Subcutaneous abdominal adipose tissue (tissue), 5 donors: Measurements from ENCODE around the gene ATP5MC2.

Experiments used
- H3K27ac ChIP-seq: one replicate; pipeline ENCODE4 v1.7.0; 2013; ENCODE audit warnings: low read depth, mild to moderate bottlenecking, inconsistent platforms, low read length, moderate library complexity
- H3K27me3 ChIP-seq, 5 donors: one replicate each; pipeline ENCODE4 v1.7.0; 2013; ENCODE audit warnings: low read length in 5 of 5, inconsistent platforms in 1 of 5; ENCODE audit not compliant: control insufficient read depth in 5 of 5, insufficient read depth in 4 of 5
- H3K36me3 ChIP-seq, 5 donors: one replicate each; pipeline ENCODE4 v1.7.0; 2013; ENCODE audit warnings: low read length in 5 of 5; ENCODE audit not compliant: control insufficient read depth in 5 of 5, insufficient read depth in 5 of 5
- H3K4me1 ChIP-seq, 5 donors: one replicate each; pipeline ENCODE4 v1.7.0; 2013; ENCODE audit warnings: low read length in 5 of 5, mild to moderate bottlenecking in 3 of 5, moderate library complexity in 1 of 5; ENCODE audit not compliant: control insufficient read depth in 5 of 5, insufficient read depth in 5 of 5
- H3K4me3 ChIP-seq, 5 donors: one replicate each; pipeline ENCODE4 v1.7.0; 2013; ENCODE audit warnings: low read length in 5 of 5, low read depth in 1 of 5
- H3K9ac ChIP-seq, 5 donors: one replicate each; pipeline ENCODE4 v1.7.0; 2013; ENCODE audit warnings: low read length in 5 of 5, mild to moderate bottlenecking in 4 of 5, moderate library complexity in 3 of 5
- H3K9me3 ChIP-seq, 5 donors: one replicate each; pipeline ENCODE4 v1.7.0; 2013; ENCODE audit warnings: low read length in 5 of 5; ENCODE audit not compliant: control insufficient read depth in 5 of 5
- donor health status: healthy.
- donor health status: healthy.
- donor health status: healthy.
- donor health status: healthy.
- donor health status: healthy.

ATP5MC2 gene

DNA sequence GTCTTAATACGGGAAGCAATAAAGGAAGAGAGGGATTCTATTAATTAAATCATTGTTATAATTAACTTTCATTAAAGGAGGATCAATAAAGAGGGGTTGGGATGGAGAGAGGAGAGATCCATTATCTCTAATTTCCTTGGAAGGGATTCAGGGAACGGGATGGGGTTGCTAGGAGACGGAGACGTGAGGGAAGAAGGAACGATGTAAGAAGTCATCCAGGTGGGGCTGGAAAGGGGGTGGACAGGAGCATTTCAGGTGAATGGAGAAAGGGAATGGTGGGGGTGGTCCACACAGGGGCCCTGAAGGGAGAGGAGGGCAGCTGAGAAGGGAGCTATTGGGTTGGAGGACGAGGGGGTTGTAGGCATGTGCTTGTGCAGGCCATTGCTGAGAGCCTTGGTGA, 34.2 kb upstream of the ATP5MC2 start:
- H3K9ac ChIP-seq = no peak overlapping the region
- H3K36me3 ChIP-seq = peaks cover under 1 to 40% (median 39%) of the 10 kb centered on the region in 5 donors
- no peak overlapping the region for H3K27ac ChIP-seq
- no peak overlapping the region for H3K4me3 ChIP-seq
- no peaks in the 10 kb centered on the region for H3K9me3 ChIP-seq
- H3K27me3 ChIP-seq = peaks cover 0 to 7% (median 2%) of the 10 kb centered on the region in 5 donors
- H3K4me1 ChIP-seq = no peaks in the 10 kb centered on the region

DNA sequence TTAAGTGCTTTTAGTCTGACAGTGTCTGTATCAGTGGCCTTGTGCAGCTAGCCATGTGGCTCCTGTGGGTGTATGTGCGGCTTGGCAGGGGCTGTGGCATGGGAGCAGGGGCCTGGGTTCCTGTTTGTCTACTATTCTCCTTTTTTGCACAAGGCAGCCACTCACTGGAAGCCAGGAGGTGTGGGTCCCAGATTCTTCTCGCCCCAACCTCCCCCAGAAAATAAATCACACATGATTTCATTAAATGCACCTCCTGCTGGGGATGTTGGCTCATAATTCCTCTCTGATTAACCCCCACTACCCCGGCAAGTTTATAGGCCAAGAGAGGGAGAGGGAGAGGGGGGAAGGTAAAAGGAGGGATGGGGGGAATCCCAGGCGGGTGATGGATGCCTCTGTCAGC, 33.8 kb upstream of the ATP5MC2 start:
- Histone ChIP-seq H3K27me3 (peaks cover 0 to 8% (median 3%) of the 10 kb centered on the region in 5 donors), H3K9ac (no peak overlapping the region), H3K27ac (no peak overlapping the region), H3K36me3 (peaks cover 0 to 36% (median 35%) of the 10 kb centered on the region in 5 donors), H3K4me3 (no peak overlapping the region), H3K9me3 (no peaks in the 10 kb centered on the region), H3K4me1 (no peaks in the 10 kb centered on the region)

DNA sequence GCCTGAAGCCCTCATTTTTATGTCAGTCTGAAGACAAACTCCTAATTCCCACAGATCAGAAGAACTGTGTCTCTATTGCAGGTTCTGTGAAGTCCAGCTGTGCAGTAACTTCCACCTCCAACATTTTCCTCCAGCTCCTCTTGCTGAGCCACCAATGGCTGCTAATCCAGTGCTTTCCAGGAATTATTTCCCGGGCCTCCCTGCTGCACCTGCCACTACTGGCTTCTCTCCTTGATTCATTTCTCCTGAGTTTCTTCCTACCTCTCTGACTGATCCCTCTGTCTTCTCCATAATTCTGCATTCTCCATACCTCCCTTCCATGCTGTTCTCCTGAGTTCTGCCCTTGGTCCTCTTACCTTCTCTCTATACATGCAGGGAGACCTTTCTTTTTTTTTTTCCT, 30.2 kb upstream of the ATP5MC2 start:
- Histone ChIP-seq H3K27ac (no peak overlapping the region), H3K4me1 (peaks cover 0 to 2% (median 0%) of the 10 kb centered on the region in 5 donors), H3K36me3 (peaks cover 0 to under 1% (median 0%) of the 10 kb centered on the region in 5 donors), H3K27me3 (peaks cover 8 to 30% (median 12%) of the 10 kb centered on the region in 5 donors), H3K9me3 (no peaks in the 10 kb centered on the region), H3K4me3 (no peak overlapping the region), H3K9ac (no peak overlapping the region)

DNA sequence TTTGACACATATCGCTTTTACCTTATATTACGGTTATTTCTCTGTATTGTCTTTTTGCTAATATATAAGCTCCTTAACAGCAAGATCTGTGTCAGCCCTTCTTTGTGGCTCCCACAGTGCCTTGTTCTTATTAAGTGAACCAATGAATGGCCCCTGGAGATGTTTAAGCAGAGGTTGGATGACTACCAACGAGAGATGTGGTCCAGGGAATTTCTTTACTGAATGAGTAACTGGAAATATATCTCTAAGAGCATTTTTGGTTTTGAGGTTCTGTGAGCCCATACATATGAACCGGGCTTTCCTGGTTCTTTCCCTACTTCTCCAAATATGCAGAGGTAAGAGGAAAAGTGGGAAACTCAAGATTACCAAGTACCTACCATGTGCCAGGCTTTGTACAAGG, 27.9 kb upstream of the ATP5MC2 start:
- Histone ChIP-seq H3K27me3 (peaks cover 18 to 50% (median 30%) of the 10 kb centered on the region in 5 donors), H3K36me3 (no peaks in the 10 kb centered on the region), H3K4me3 (no peak overlapping the region)

DNA sequence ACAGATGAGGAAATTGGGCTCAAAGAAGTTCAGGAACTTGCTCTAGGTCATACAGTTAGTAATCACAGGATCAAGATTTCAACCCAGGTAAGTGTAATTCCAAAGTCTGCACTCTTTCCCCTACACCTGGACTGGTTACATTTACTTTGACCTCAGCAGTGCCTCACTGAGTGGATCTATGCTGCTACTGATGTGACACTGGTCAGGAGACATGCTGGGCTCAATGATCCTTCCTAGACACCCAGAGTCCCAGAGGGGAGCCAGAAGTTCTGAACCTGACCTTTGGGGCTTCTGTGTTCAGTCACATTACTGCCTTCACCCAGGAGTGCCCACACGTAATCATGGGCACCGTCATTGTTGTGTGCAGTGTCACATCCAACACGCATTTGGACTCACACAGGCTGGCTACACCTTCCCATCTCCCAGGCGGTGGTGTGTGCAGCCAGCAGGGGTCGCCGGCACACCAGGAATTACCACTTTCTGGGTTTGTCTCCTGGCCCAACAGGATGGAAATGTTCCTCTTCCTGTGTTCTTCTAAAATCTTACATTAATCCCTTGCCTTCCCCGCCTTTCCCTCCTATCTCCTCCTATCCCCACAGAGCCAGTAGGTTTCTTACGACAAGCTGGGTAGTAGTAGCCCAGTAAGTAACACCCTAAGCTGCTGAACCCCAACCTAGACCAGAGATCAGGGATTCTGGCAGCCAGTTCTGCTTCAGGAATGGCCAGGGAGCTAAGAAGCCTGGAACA, 25.8 kb upstream of the ATP5MC2 start:
- Histone ChIP-seq H3K4me3 (no peak overlapping the region), H3K9me3 (no peaks in the 10 kb centered on the region), H3K4me1 (peaks cover under 1 to 3% (median 2%) of the 10 kb centered on the region in 5 donors), H3K27ac (no peak overlapping the region), H3K27me3 (peaks cover 32 to 67% (median 47%) of the 10 kb centered on the region in 5 donors), H3K9ac (no peak overlapping the region), H3K36me3 (no peaks in the 10 kb centered on the region)

More for the DNA sequence above, 27.9 kb upstream of the ATP5MC2 start:
- H3K9me3 ChIP-seq = no peaks in the 10 kb centered on the region
- no peak overlapping the region for H3K27ac ChIP-seq
- H3K9ac ChIP-seq = no peak overlapping the region
- H3K4me1 ChIP-seq = peaks cover 0 to 2% (median 0%) of the 10 kb centered on the region in 5 donors

DNA sequence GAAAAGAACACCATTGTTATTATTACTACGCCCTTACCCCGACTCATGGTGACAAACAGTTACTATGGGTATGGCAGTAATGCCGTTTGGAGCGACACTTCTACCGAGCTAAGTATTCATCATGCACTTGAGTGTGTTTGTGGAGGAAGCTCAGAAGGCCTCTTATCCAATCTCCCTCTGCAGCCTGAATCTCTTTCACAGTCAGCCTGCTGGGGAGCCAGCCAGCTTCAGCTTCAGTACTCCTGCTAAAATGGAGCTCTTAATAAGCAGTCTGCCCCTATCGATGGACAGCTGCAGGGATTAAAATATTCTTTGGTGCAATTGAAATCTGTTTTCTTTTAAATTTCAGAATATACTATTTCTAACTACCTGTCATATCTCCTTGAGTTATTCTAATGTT, 24.7 kb upstream of the ATP5MC2 start:
- no peaks in the 10 kb centered on the region for H3K36me3 ChIP-seq
- H3K27me3 ChIP-seq = peaks cover 42 to 74% (median 55%) of the 10 kb centered on the region in 5 donors
- peaks cover 2 to 13% (median 12%) of the 10 kb centered on the region in 5 donors for H3K4me1 ChIP-seq
- no peaks in the 10 kb centered on the region for H3K9me3 ChIP-seq
- no peak overlapping the region for H3K9ac ChIP-seq
- no peak overlapping the region for H3K4me3 ChIP-seq
- H3K27ac ChIP-seq = no peak overlapping the region

DNA sequence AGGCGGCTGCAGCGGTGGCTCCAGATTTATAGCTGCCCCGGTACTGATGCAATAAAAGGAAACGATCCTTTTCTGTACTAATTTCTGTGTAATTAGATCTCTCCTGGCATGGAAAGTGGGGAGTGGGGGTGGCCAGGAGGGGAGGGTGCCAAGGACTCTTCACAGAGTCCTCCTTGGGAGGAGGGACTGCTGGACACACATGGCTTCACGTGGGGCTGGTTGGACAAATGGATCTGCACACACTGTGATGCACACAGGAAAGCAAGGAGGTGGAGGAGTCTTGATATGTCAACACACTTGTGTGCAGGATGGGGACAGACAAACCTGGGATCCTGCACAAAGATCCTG, 23.8 kb upstream of the ATP5MC2 start:
- no peaks in the 10 kb centered on the region for H3K9me3 ChIP-seq
- H3K9ac ChIP-seq = no peak overlapping the region
- H3K27me3 ChIP-seq = peaks cover 45 to 79% (median 62%) of the 10 kb centered on the region in 5 donors
- no peak overlapping the region for H3K27ac ChIP-seq
- H3K36me3 ChIP-seq = no peaks in the 10 kb centered on the region
- no peak overlapping the region for H3K4me3 ChIP-seq
- peaks cover 2 to 21% (median 19%) of the 10 kb centered on the region in 5 donors for H3K4me1 ChIP-seq

DNA sequence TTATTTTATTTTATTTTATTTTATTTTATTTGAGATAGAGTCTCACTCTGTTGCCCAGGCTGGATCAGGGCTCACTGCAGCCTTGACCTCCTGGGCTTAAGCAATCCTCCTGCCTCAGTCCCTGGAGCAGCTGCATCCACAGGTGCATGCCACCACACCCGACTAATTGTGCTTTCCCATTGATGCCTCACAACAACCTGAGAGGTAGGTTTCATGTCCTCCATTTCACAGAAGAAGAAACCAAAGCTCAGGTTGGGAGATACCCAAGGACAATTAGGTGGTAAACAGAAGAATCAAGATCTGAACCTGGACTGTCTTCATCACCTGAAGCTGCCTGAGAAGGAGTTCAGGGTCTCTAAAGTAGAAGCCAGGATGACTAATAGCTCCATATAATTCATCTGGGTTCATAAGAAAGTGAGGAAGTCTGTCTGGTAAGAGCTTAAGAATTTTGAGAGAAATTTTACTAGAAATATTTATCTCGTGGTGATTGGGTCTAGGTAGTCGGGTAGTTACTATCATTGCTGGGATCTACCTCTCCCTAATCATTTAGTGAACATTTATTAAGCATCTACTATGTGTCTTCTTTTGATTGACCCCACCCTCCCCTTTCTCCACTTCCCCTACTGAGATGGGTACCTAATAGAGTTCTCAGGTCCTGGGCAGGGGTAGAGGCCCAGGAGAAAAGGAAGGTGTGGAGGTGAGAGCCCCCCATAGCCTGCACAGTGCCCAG, 23.2 kb upstream of the ATP5MC2 start:
- Histone ChIP-seq H3K9me3 (no peaks in the 10 kb centered on the region), H3K9ac (no peak overlapping the region), H3K27me3 (peaks cover 44 to 79% (median 68%) of the 10 kb centered on the region in 5 donors), H3K4me1 (peaks cover 2 to 21% (median 19%) of the 10 kb centered on the region in 5 donors), H3K4me3 (no peak overlapping the region), H3K27ac (no peak overlapping the region), H3K36me3 (no peaks in the 10 kb centered on the region)

DNA sequence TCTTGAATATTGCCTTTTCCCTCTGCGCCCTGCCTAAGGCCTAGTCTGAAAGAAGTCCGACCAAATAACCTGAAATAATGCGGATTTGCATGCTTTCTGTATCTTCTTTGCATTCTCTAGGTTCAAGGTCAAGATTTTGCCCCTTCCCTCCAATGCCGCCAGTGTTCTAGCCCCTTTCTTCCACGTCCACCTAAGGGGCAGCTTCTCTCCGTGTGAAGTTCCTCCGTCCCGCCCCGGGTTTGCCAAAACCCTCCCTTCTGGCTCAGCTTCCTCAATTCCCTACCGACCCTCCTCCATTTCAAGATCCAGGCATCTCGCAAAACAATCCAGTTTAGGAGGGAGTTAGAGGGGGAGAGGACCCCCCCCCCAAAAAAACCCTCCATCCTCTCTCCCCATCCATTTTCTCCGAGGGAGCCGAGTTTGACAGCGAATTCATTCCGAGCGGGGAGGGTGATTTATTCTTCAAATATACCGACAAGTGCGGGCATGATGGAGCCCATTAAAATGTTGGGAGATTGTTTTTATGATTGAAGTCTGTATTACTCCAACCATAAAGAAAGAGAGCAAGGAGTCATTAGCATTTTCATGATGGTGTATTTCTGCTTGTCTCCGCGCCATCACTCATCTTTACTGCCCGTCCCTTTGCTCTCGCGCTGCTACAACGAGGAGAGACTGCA, 20.9 kb upstream of the ATP5MC2 start:
- Histone ChIP-seq H3K9ac (no peak overlapping the region), H3K27ac (no peak overlapping the region), H3K4me1 (peaks cover 0 to 21% (median 19%) of the 10 kb centered on the region in 5 donors), H3K4me3 (peak overlapping the region in 4 of 5 donors; percentile 27 to 54 (median 43)), H3K27me3 (peaks cover 38 to 76% (median 61%) of the 10 kb centered on the region in 5 donors), H3K36me3 (no peaks in the 10 kb centered on the region), H3K9me3 (no peaks in the 10 kb centered on the region)

DNA sequence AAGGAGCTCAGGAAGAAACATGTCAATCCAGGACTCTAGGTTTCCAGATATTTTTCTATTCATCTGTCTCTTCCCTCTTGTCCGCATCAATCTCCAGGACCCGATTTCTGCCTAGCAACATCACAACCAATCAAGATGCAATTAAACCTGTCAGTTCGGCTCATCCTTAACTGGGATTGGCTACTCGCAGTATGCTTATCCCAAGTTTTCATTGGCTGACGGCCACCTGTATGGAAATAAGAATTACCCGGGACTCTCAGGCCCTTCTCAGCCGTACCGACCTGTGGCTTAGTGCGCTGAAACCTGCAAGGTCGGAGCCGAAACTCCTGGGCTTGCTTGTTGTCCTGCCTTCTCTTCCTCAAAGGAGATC, 20.4 kb upstream of the ATP5MC2 start:
- no peak overlapping the region for H3K27ac ChIP-seq
- H3K9me3 ChIP-seq = no peaks in the 10 kb centered on the region
- H3K4me1 ChIP-seq = peaks cover 0 to 21% (median 19%) of the 10 kb centered on the region in 5 donors
- no peaks in the 10 kb centered on the region for H3K36me3 ChIP-seq
- peak overlapping the region in 4 of 5 donors; percentile 27 to 54 (median 43) for H3K4me3 ChIP-seq
- peaks cover 38 to 77% (median 57%) of the 10 kb centered on the region in 5 donors for H3K27me3 ChIP-seq
- H3K9ac ChIP-seq = no peak overlapping the region
